AG08395 (cell line): ENCODE results near the gene MT1B.

Experiments
- DNase-seq: peaks from one replicate; pipeline ENCODE4 v3.0.0; 2012; ENCODE audit warnings: mixed read lengths, low spot score

Gene MT1B

DNA sequence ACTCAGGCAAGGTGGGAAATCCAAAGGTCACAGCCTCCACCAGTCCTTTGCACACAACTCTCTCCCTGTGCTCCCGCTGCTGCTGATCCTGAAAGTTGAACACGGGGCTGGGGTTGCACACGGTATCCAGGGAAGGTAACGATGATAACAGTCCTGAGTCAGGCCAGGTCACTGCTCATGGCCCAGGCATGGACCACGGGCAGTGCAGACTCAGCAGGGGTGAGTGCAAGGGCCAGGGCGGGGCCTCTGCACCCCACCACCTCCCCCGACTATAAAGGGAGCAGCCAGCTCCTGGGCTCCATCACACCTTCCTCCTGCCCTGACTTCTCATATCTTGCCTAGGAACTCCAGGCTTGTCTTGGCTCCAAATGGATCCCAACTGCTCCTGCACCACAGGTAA is at the start of gene MT1B:
MT1B (plus strand) TSS at position 301 of the 400 bp plus-strand sequence; CDS start at position 369, 68 bp downstream.
- no peak for DNase-seq

DNA sequence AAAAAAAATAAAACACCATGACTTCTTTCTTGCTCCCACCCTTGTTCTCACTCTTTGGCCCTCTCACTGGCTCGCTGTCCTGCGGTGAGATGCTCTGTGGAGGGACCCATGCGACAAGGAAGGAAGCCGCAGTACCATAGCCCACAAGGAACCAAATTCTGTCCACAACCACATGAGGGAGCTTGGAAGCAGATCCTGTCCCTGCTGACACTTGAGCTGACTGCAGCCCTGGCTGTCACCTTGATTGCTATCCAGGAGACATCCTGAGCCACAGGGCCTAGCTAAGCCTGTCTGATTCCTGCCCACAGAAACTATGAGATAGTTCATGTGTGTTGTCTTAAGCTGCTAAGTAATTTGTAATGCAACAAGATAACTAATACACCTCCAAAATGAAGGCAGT is 48.1 kb upstream of the MT1B start:
- peak; percentile 26 for DNase-seq

DNA sequence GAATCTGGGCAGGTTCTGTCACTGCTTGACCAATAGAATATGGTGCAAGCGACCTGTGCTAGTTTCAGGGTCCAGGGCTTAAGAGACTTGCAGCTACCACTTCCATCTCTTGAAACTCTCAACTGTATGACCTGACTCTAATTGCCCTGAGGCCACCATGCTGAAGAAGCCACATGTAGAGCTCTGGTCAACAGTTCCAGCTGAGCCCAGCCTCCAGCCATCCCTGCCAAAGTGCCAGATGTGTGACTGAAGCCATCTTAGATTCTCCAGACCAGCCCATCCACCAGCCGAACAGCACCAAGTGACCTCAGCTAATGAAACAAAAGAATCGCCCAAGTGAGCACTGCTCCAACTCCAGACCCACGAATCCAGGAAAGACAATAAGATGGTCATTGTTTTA is 46.7 kb upstream of the MT1B start:
- DNase-seq = no peak

DNA sequence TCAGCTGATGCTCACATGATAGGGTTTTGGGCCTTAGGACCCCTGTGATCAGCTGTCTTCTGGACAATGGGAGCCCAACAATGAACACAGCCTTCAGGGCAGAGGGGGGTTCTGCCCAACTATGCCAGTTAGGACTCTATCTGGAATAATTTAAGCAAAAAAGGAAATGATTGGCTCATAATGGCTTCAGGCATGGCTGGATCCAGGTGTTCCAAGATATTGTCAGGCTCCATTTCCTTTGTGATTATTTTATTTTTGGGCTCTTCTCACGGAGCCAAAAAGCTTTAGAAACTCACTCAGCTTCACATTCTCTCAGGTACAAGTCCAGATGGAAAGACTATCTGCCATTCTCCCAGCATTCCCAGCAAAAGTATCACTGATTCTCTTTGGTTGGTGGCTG is 46.2 kb upstream of the MT1B start:
- DNase-seq = no peak

DNA sequence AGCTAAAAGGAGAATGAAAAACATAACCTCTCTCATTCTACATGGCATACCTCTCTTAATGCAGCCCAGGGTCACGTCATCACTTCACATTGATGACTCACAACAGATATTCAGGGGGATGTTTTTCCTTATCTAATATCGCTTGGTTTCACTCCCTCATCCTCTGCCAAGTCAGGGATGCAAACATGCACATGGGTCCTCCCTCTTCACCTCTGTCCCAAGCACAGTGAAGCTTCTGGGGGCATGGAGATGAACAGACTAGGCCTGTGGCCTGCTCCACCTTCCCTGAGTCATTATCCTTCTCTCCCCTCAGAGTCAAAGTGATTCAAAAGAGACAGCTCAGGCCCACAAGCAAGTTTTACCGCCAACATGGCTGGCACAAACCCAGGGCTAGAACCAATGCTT is 45.6 kb upstream of the MT1B start:
- peak; percentile 72 for DNase-seq

DNA sequence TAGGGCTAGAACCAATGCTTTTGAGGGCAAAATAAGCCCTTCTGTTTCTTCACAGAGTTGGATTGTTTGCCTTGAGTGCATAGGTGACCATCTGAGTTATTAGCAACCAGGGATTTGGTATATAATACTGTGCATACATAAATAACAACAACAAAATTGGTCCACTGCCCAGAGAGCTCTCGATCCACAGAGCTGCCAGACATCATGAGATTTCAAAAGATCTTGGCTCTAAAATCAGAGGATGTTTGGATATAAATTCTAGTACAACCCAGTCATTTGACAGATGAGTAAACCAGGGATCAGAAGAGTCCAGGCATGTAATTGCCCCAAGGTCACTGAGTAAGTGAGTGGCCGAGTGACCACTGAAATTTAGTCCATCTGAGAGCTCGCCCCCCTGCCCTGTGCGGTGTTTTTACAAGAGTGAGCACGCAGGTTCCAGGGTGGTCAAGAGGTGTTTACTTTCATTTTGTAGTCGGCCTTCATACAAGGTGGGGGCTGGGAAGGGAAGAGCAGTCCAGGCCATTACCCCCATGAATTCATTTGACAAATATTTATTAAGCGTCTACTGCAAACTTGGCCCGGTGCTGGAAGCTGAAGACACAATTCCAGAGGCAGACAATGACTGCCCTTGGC is 45.1 kb upstream of the MT1B start:
- DNase-seq = peak; percentile 73

DNA sequence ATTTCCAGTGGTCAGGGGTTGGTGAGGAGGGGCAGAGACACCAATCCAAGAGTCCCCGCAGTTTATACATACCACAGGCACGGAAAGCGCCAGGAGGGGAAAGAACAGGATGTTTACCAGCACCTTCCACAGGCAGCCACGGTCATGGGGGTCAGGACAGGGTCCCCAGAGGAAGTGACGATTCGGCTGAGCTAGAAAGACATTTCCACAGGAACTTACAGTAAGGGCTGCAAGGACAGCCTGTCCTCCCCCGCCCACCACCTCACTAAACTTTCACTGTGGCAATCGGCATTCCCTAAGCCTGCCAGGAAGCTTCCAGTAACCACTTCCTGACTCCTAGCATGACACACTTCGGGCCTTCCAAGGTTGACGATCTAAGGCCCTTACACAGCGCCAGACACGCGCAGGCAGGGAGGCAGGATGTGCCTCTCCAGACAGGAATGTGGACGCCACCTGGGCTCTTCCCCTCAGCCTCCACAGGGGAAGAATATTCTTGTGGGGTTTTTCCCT is 44.5 kb upstream of the MT1B start:
- peak; percentile 91 for DNase-seq

GRCh38 chr16:56607675-56608042 is 44.0 kb upstream of the MT1B start:
- DNase-seq = no peak

DNA sequence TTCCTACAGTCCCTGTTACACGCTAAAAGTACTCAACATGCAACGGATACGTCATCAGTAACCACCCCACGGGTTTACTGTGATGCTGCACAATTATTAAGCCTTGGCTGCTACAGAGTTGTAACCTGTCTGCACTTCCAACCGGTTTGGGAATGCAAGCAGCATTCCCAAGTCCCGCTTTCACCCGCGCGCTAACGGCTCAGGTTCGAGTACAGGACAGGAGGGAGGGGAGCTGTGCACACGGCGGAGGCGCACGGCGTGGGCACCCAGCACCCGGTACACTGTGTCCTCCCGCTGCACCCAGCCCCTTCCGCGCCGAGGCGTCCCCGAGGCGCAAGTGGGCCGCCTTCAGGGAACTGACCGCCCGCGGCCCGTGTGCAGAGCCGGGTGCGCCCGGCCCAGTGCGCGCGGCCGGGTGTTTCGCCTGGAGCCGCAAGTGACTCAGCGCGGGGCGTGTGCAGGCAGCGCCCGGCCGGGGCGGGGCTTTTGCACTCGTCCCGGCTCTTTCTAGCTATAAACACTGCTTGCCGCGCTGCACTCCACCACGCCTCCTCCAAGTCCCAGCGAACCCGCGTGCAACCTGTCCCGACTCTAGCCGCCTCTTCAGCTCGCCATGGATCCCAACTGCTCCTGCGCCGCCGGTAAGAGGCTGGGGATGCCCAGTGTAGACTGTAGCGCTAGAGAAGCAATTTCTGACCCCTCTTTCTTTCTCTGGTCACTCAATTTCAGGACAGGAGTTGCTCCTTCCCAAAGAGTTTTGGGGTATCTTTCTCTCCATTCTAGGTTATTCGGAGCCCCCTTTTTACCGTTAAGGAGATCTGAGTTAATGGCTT is 43.4 kb upstream of the MT1B start, which contains the start of gene MT2A:
MT2A (plus strand) TSS at position 542 of the 833 bp plus-strand sequence; CDS start at position 614, 72 bp downstream.
- DNase-seq = peak; percentile 92

DNA sequence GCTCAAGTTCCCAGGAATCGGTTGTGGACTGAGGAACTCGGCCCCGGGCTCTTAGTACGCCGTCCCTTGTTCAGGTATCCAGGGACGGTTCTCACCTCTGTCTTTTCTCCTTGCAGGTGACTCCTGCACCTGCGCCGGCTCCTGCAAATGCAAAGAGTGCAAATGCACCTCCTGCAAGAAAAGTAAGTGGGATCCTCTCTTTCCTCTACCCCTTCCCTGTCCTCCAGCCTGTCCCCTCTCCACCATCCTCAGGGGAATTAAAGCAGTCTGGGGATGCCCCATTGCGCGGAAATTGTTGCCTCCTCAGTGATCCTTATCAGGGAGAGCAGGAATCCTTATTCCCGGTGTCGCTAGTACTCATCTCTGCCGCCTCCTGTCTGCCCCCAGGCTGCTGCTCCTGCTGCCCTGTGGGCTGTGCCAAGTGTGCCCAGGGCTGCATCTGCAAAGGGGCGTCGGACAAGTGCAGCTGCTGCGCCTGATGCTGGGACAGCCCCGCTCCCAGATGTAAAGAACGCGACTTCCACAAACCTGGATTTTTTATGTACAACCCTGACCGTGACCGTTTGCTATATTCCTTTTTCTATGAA is 42.7 kb upstream of the MT1B start:
- DNase-seq = no peak

GRCh38 chr16:56609463-56609921 is 42.2 kb upstream of the MT1B start:
- peak; percentile 56 for DNase-seq

- peak; percentile 41 for DNase-seq
Observed at GRCh38 chr16:56610017-56610608, 41.6 kb upstream of the MT1B start.

DNA sequence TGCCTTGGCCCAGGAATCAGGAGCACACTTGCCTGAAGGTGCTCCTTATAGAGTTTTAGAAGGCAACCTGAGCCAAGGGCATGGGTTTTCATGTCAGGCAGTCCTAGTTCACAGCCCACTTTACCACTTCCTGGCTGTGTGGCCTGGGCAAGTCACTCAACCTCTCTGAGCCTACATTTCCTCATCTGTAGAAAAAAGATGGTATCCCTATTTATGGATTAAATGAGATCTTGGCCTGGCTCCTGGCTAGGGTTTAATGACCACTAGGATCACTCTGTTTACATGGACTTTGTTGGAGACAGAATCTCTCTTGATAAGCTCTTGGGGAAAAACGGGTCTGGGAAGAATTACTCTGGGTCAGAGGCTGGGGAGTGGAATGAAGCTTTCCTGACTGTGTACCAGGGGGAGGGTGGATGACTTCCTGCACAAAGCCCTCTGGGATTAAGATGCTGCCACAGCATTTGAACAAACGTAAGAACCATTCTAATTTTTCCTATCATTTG is 41.0 kb upstream of the MT1B start:
- DNase-seq = no peak

DNA sequence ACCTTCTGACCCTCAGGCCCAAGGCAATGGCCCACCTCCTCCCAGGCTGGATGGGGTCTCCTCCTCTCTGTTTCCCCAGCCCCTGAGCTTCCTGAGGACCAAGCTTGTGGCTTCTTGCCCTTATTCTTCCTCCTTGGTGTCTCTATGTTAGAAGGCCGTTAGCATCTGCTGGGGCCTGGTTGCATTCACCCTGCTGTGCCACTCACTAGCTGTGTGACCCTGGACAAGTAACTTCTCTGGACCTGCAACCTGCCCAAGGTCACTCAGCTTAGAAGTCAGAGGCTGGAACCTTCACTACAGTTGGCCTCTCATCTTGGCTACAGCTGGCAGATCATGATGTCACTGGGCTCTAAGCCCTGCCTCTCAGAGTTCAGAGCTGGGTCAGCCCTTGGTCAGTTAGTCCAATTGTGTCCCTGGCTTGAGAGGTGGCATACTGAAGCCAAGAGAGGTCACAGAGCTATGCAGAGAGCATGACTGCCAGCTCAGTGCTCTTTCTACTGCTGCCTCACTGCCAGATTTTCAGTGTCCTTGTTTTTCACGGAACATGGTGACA is 40.3 kb upstream of the MT1B start:
- peak; percentile 51 for DNase-seq

DNA sequence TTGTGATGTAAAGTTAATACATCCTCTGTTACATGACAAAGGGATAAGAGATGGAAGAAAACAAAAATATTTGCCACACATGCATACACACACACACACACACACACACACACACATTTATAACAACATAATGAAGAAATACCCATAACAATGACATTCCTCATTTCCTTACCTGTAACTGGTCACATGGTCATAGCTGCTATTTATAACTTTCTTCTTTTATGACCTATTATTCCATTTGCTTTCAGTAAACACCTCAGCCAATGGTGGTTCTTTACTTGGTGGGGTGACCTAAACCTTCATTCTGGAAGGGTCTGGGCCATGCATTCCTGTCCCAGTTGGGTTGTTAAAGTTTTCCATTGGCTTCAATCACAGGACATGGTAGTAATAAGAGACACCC is 38.0 kb upstream of the MT1B start:
- no peak for DNase-seq

DNA sequence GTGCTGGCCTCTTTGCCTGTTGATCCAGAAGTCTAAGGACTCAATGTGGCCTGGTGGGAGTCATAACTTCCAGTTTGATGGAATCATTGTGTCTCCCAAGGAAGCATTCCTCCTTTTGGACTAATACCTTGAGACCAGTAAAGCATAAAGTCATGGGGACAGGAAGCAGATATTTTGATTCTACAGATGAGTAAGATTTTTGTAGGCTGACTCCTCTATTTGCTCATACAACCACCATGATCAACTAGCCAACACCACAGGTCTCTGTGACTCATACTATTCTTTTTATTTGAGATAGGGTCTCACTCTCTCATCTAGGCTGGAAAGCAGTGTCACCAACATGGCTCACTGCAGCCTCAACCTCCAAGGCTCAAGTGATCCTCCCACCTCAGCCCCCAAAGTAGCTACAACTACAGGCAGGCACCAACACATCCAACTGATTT is 37.1 kb upstream of the MT1B start:
- no peak for DNase-seq

- no peak for DNase-seq
Observed at GRCh38 chr16:56615353-56615752, 36.3 kb upstream of the MT1B start.

- no peak for DNase-seq
Observed at GRCh38 chr16:56616608-56617211, 35.0 kb upstream of the MT1B start.

- DNase-seq = peak; percentile 66
Observed at GRCh38 chr16:56617212-56618085, 34.2 kb upstream of the MT1B start.

GRCh38 chr16:56618138-56618537 is 33.5 kb upstream of the MT1B start:
- no peak for DNase-seq
